GM19452 (cell line): ENCODE measurements around the gene CSNK1G2.

Experiments
- ATAC-seq: cut with Tn5 transposase; IDR thresholded peaks from one replicate; pipeline ENCODE4 v1.9.1; 2021; ENCODE audit not compliant: unreplicated experiment

The CSNK1G2 gene

DNA sequence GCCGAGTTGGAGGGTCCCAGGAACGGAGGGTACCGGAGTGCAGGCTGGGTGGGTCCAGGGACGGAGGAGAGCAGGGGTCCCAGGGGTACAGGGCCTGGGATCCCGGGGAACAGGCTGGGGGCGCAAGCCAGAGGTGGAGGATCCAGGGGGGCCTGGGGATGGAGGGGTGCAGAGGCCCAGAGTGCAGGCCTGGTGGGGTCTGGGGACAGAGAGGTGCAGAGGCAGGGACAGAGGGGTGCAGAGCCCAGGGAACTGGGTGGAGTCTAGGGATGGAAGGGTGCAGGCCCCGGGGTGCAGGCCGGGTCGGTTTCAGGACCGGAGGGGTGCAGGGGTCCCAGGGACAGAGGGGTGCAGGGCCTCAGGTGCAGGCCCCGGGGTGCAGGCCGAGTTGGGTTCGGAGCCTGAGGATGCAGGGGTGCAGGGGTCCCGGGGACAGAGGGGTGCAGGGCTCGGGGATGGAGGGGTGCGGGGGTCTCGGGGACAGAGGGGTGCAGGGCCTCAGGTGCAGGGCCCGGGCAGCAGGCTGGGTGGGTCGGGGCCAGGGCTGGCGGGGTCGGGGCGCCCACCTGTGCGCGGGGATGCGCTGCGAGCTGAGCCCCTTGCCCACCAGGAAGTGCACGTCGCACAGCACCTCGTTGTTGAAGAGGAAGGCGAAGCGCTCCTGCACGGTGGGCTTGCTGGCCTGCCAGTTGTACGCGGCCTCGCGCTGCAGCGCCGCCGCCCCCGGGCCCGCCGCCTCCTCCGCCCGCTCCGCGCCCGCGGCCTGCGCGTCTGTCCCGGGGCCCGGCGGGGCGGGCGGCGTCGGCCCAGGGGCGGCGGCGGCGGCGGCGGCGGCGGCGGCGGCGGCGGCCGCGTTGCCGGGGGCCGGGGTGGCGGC, 74.0 kb downstream of the CSNK1G2 start:
- ATAC-seq: no peak

DNA sequence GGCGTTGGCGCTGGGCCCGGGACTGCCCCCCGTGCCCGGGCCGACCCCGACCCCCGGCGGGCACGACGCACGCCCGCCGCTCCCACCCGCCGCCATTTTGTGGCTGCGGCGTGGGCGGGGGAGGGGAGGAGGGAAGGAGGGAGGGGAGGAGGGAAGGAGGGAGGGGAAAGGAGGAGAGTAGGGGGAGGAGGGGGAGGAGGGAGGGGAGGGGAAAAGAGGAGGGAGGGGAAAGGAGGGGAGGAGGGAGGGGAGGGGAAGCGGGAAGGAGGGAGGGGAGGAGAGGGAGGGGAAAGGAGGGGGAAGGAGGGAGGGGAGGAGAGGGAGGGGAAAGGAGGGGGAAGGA, 74.6 kb downstream of the CSNK1G2 start, which contains the start of gene BTBD2:
Gene BTBD2, minus strand, starts transcription at position 107 of the 343 bp plus-strand sequence. Its CDS starts 11 bp downstream, at position 96.
- ATAC-seq: no peak

DNA sequence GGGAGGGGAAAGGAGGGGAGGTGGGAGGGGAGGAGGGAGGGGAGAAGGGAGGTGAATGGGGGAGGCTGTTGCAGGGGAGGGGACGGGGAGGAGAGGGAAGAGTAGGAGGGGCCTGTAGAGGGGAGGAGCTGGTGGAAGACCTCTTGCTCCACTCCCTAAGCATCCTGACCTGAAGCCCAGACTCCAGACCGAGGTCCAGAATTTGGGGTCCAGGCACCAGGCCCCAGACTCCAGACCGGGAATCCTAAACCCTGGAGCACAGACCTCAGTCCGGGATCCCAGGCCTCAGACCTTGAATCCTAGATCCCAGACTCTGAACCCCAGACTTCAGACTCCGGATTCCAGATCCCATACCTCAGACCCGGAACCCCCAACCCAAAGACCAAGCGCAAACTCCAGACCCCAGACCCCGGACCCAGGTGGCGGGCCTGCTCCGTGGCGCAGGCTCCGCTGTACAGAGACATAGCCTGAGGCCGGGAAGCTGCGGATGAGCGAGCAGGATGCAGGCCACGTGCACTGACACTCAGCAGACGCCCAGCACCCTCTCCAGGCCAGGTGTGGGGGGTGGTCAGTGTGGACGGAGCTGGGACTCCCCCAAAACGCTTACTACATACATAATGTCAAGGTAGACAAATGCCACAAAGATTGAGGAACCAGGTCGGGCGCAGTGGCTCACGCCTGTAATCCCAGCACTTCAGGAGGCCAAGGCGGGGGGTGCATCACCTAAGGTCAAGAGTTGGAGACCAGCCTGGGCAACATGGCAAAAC, 75.3 kb downstream of the CSNK1G2 start:
- ATAC-seq: no peak

DNA sequence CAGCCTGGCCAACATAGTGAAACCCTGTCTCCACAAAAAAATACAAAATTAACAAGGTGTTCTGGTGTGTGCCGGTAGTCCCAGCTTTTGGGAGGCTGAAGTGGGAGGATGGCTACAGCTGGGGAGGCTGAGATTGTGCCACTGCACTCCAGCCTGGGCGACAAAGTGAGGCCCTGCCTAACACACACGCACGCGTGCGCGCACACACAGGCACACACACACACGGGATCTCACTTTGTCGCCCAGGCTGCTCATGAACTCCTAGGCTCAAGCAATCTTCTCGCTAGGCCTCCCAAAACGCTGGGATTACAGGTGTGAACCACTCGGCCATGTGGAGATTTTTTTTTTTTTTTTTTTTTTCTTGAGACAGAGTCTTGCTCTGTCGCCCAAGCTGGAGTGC, 77.8 kb downstream of the CSNK1G2 start:
- ATAC-seq: no peak

DNA sequence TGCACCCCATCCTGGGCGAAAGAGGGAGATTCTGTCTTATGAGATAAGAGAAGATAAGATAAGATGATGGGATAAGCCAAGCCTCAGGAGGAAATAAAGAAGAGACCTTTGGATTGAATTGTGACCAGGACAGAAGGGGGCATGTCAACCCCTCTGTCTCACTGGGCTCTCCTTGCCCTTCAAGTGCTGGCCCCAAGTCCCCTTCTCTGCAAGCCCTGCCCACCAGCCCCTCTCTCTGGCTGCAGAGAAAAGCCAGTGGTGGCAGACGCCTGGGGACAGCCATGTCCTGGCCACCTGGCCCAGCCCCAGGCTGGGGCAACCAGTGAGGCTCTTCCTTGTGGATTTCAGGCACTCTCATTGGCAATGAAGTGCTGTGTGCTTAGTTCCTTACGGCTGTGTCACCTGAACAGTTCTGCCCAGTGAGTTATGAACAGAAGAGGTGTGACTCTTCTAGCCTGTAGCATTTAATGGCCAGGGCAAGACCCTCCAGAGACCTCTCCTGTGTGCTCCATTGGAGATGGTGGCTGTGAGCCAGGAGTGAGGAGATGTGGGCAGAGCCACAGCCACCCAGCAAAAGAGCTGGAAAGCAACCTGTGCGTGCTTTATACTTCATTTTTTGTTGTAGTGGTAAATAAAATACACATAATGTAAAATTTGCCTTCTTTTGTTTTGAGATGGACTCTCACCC, 80.6 kb downstream of the CSNK1G2 start:
- no peak for ATAC-seq

DNA sequence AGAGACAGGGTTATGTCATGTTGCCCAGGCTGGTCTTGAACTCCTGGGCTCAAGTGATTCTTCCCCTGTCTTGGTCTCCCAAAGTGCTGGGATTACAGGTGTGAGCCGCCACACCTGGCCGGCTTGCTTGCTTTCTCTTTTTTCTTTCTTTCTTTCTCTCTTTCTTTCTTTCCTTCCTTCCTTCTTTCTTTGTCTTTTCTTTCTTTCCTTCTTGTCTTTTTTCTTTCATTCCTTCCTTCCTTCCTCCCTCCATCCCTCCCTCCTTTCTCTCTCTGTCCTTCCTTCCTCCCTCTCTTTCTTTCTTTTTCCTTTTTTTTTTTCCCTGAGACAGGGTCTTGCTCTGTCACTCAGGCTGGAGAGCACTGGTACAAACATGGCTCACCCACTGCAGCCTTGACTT, 81.3 kb downstream of the CSNK1G2 start:
- ATAC-seq: no peak

DNA sequence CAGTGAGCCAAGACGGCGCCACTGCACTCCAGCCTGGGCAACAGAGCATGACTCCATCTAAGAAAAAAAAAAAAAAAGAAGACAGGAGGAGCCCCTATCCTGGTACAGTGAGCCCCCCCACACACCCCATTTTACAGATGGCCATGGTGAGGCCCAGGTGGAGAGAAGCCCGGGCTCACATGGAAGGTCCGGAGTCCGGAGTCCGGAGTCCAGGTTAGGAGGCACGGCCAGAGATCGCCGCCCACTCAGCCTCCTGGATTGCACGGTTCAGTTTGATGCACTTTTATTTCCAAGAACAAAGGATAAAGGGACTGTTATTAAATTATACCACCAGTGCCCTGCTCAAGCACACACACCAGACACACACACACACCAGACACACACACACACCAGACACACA, 85.8 kb downstream of the CSNK1G2 start:
- no peak for ATAC-seq

DNA sequence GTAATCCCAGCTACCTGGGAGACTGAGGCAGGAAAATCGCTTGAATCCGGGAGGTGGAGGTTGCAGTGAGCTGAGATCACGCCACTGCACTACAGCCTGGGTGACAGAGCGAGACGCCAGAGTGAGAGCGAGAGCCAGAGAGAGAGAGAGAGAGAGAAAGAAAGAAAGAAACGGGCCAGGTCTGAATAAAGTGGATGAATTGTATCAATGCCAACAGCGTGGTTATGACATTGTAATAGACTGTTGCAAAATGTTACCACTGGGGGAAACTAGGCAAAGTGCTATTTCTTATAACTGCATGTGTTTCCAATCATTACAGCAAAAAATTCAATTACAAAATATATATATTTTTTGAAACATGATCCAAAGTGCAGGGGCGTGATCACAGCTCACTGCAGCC, 86.4 kb downstream of the CSNK1G2 start:
- ATAC-seq: no peak
